Measurements from ENCODE around the gene EPB41L1.

Gene EPB41L1

GRCh38 chr20:36271639-36272546 is 117.4 kb downstream of the EPB41L1 start:
- no peak overlapping the region for H3K4me2 ChIP-seq (ENCODE audit: low read length)
- no peaks in the 10 kb centered on the region for H3K27me3 ChIP-seq (ENCODE audit: insufficient read depth, low read length, poor library complexity)
- no peaks in the 10 kb centered on the region for H3K79me2 ChIP-seq (ENCODE audit: control insufficient read depth, insufficient read depth, low read length)
- no peak overlapping the region for H4K5ac ChIP-seq (ENCODE audit: low read length)
- H2AK5ac ChIP-seq (ENCODE audit: low read length), result no peak overlapping the region
- no peak for DNase-seq
- H3K27ac ChIP-seq (ENCODE audit: low read depth, low read length), result no peak overlapping the region
- H4K8ac ChIP-seq (ENCODE audit: low read depth, low read length), result no peak overlapping the region
- no peaks in the 10 kb centered on the region for H3K4me1 ChIP-seq (ENCODE audit: control insufficient read depth, low read depth, low read length)
- H2BK15ac ChIP-seq (replicated peaks; ENCODE audit: low read depth), result no peak overlapping the region
- H3K36me3 ChIP-seq (ENCODE audit: control insufficient read depth, insufficient read depth, low read length), result no peaks in the 10 kb centered on the region
- H2BK5ac ChIP-seq (ENCODE audit: low read length), result no peak overlapping the region
- no peak overlapping the region for H3K4ac ChIP-seq (ENCODE audit: low read depth, low read length)
- no peak overlapping the region for H3K56ac ChIP-seq (ENCODE audit: low read length)
- WGBS (ENCODE audit: extremely low coverage, insufficient coverage, low lambda C conversion rate), result no CpG with 5 or more reads among the region's 21 CpGs
- no peak overlapping the region for H3K23ac ChIP-seq (ENCODE audit: low read length)
- no peak overlapping the region for H3K9ac ChIP-seq (ENCODE audit: low read length)
- H2BK120ac ChIP-seq (ENCODE audit: low read depth, low read length), result no peak overlapping the region
- no peak overlapping the region for H3K4me3 ChIP-seq (ENCODE audit: low read length)
- H3K18ac ChIP-seq (ENCODE audit: low read length), result no peak overlapping the region
- no peaks in the 10 kb centered on the region for H3K79me1 ChIP-seq (ENCODE audit: low read length)

GRCh38 chr20:36272547-36273220 is 118.1 kb downstream of the EPB41L1 start:
- H2BK5ac ChIP-seq (ENCODE audit: low read length), result no peak overlapping the region
- no peak overlapping the region for H2BK120ac ChIP-seq (ENCODE audit: low read depth, low read length)
- no peak for DNase-seq
- no peak overlapping the region for H4K5ac ChIP-seq (ENCODE audit: low read length)
- no peak overlapping the region for H3K27ac ChIP-seq (ENCODE audit: low read depth, low read length)
- no peak overlapping the region for H3K4me3 ChIP-seq (ENCODE audit: low read length)
- WGBS (ENCODE audit: extremely low coverage, insufficient coverage, low lambda C conversion rate), result no CpG with 5 or more reads among the region's 12 CpGs
- H4K8ac ChIP-seq (ENCODE audit: low read depth, low read length), result no peak overlapping the region
- H3K79me1 ChIP-seq (ENCODE audit: low read length), result no peaks in the 10 kb centered on the region
- H3K18ac ChIP-seq (ENCODE audit: low read length), result no peak overlapping the region
- no peak overlapping the region for H2AK5ac ChIP-seq (ENCODE audit: low read length)
- no peak overlapping the region for H3K4me2 ChIP-seq (ENCODE audit: low read length)
- H2BK15ac ChIP-seq (replicated peaks; ENCODE audit: low read depth), result no peak overlapping the region
- H3K79me2 ChIP-seq (ENCODE audit: control insufficient read depth, insufficient read depth, low read length), result no peaks in the 10 kb centered on the region
- no peak overlapping the region for H3K9ac ChIP-seq (ENCODE audit: low read length)
- no peaks in the 10 kb centered on the region for H3K4me1 ChIP-seq (ENCODE audit: control insufficient read depth, low read depth, low read length)
- no peaks in the 10 kb centered on the region for H3K27me3 ChIP-seq (ENCODE audit: insufficient read depth, low read length, poor library complexity)
- no peaks in the 10 kb centered on the region for H3K36me3 ChIP-seq (ENCODE audit: control insufficient read depth, insufficient read depth, low read length)
- H3K23ac ChIP-seq (ENCODE audit: low read length), result no peak overlapping the region
- no peak overlapping the region for H3K4ac ChIP-seq (ENCODE audit: low read depth, low read length)
- H3K56ac ChIP-seq (ENCODE audit: low read length), result no peak overlapping the region

GRCh38 chr20:36273414-36274180 is 119.1 kb downstream of the EPB41L1 start:
- Histone ChIP-seq H3K18ac (ENCODE audit: low read length) (no peak overlapping the region), H4K8ac (ENCODE audit: low read depth, low read length) (no peak overlapping the region), H4K5ac (ENCODE audit: low read length) (no peak overlapping the region), H3K36me3 (ENCODE audit: control insufficient read depth, insufficient read depth, low read length) (no peaks in the 10 kb centered on the region), H2AK5ac (ENCODE audit: low read length) (no peak overlapping the region), H3K79me2 (ENCODE audit: control insufficient read depth, insufficient read depth, low read length) (no peaks in the 10 kb centered on the region), H2BK5ac (ENCODE audit: low read length) (no peak overlapping the region), H3K23ac (ENCODE audit: low read length) (no peak overlapping the region), H2BK120ac (ENCODE audit: low read depth, low read length) (no peak overlapping the region), H2BK15ac (replicated peaks; ENCODE audit: low read depth) (no peak overlapping the region), H3K4me3 (ENCODE audit: low read length) (no peak overlapping the region), H3K4ac (ENCODE audit: low read depth, low read length) (no peak overlapping the region), H3K79me1 (ENCODE audit: low read length) (no peaks in the 10 kb centered on the region), H3K4me1 (ENCODE audit: control insufficient read depth, low read depth, low read length) (no peaks in the 10 kb centered on the region), H3K27me3 (ENCODE audit: insufficient read depth, low read length, poor library complexity) (no peaks in the 10 kb centered on the region), H3K9ac (ENCODE audit: low read length) (no peak overlapping the region), H3K27ac (ENCODE audit: low read depth, low read length) (no peak overlapping the region), H3K56ac (ENCODE audit: low read length) (no peak overlapping the region), H3K4me2 (ENCODE audit: low read length) (no peak overlapping the region)
- WGBS (ENCODE audit: extremely low coverage, insufficient coverage, low lambda C conversion rate), result no CpG with 5 or more reads among the region's 12 CpGs
- DNase-seq, result peak; percentile 41

- no peak overlapping the region for H2AK5ac ChIP-seq (ENCODE audit: low read length)
- no peak overlapping the region for H3K4ac ChIP-seq (ENCODE audit: low read depth, low read length)
- H3K79me1 ChIP-seq (ENCODE audit: low read length), result no peaks in the 10 kb centered on the region
- no peak overlapping the region for H4K8ac ChIP-seq (ENCODE audit: low read depth, low read length)
- no peak overlapping the region for H2BK5ac ChIP-seq (ENCODE audit: low read length)
- no peaks in the 10 kb centered on the region for H3K36me3 ChIP-seq (ENCODE audit: control insufficient read depth, insufficient read depth, low read length)
- H3K56ac ChIP-seq (ENCODE audit: low read length), result no peak overlapping the region
- no peak overlapping the region for H3K4me3 ChIP-seq (ENCODE audit: low read length)
- H3K4me1 ChIP-seq (ENCODE audit: control insufficient read depth, low read depth, low read length), result no peaks in the 10 kb centered on the region
- H2BK15ac ChIP-seq (replicated peaks; ENCODE audit: low read depth), result no peak overlapping the region
- DNase-seq, result no peak
- no peaks in the 10 kb centered on the region for H3K27me3 ChIP-seq (ENCODE audit: insufficient read depth, low read length, poor library complexity)
- no peak overlapping the region for H4K5ac ChIP-seq (ENCODE audit: low read length)
- H3K79me2 ChIP-seq (ENCODE audit: control insufficient read depth, insufficient read depth, low read length), result no peaks in the 10 kb centered on the region
- no peak overlapping the region for H2BK120ac ChIP-seq (ENCODE audit: low read depth, low read length)
- no peak overlapping the region for H3K9ac ChIP-seq (ENCODE audit: low read length)
- H3K27ac ChIP-seq (ENCODE audit: low read depth, low read length), result no peak overlapping the region
- H3K4me2 ChIP-seq (ENCODE audit: low read length), result no peak overlapping the region
- no peak overlapping the region for H3K23ac ChIP-seq (ENCODE audit: low read length)
- WGBS (ENCODE audit: extremely low coverage, insufficient coverage, low lambda C conversion rate), result no CpG with 5 or more reads among the region's 20 CpGs
- H3K18ac ChIP-seq (ENCODE audit: low read length), result no peak overlapping the region
Measured at GRCh38 chr20:36274181-36274841, 119.8 kb downstream of the EPB41L1 start.

GRCh38 chr20:36275011-36275410 is 120.5 kb downstream of the EPB41L1 start:
- Histone ChIP-seq H4K8ac (ENCODE audit: low read depth, low read length) (no peak overlapping the region), H3K79me2 (ENCODE audit: control insufficient read depth, insufficient read depth, low read length) (no peaks in the 10 kb centered on the region), H3K9ac (ENCODE audit: low read length) (no peak overlapping the region), H3K36me3 (ENCODE audit: control insufficient read depth, insufficient read depth, low read length) (no peaks in the 10 kb centered on the region), H2BK120ac (ENCODE audit: low read depth, low read length) (no peak overlapping the region), H3K56ac (ENCODE audit: low read length) (no peak overlapping the region), H4K5ac (ENCODE audit: low read length) (no peak overlapping the region), H2AK5ac (ENCODE audit: low read length) (no peak overlapping the region), H3K27me3 (ENCODE audit: insufficient read depth, low read length, poor library complexity) (no peaks in the 10 kb centered on the region), H3K18ac (ENCODE audit: low read length) (no peak overlapping the region), H3K79me1 (ENCODE audit: low read length) (no peaks in the 10 kb centered on the region), H3K23ac (ENCODE audit: low read length) (no peak overlapping the region), H3K4me2 (ENCODE audit: low read length) (no peak overlapping the region), H3K4me3 (ENCODE audit: low read length) (no peak overlapping the region), H3K27ac (ENCODE audit: low read depth, low read length) (no peak overlapping the region), H2BK5ac (ENCODE audit: low read length) (no peak overlapping the region), H3K4me1 (ENCODE audit: control insufficient read depth, low read depth, low read length) (no peaks in the 10 kb centered on the region), H2BK15ac (replicated peaks; ENCODE audit: low read depth) (no peak overlapping the region), H3K4ac (ENCODE audit: low read depth, low read length) (no peak overlapping the region)
- WGBS (ENCODE audit: extremely low coverage, insufficient coverage, low lambda C conversion rate), result no CpG with 5 or more reads among the region's 5 CpGs
- no peak for DNase-seq

Measured in mesendoderm (in vitro differentiated cells).